ENCODE data around the gene B4GALT3. TPM values are rescaled to one million over a fixed set of nuclear protein-coding genes. Genes with fewer than 3 reads are reported as not detected.

The B4GALT3 gene
- total and polyA plus RNA-seq, 9 of the 15 experiments (the other 6 are each of a cell fraction or from before 2014, with no cell fraction given): 31.2 to 103 (median 46.1) TPM

DNA sequence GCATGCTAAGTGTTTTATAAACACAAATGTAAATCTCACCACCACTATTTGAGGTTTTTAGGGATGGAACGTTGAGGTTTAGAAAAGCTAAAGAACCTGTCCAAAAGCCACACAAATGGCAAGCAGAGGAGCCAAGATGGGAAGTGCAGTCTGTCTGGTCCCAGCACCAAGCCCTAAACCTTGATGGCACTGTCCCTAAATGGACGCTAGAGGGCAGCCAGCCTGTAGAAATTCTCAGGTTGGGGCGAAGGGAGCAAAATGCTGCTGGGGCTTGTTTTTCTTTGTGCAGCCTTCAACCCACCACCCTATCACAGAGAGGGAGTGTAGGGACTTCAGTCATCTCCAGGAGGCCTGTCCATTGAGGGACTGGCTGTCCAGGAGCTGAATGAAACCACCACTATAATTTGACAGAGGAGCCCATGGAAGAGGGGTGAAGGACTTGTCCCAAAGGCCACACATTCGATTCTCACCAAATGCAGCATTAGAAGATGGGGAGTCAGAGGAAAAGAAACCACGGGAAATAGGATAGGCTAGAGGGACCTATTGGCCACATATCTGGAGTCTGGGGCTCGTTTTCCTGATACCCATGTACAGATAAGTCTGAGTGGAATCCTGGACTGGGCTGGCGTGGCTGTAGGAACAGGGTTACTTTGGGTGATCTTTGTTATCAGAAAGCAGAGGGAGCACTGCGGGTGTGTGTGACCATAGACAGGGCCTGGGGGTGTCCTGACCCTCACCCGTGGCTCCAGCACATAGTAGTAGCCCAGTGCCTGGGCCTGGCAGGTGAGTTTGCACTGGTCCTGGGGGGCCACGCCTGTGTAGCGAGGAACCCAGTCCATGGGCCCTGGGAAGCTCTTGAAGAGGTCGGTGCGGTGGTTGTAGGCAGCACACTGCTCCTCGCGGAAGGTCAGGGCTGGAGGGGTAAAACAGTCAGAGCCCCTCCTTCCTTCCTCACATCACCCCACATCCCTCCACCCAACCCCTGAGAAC lies 15.5 kb upstream of the B4GALT3 start (continued):
- TF ChIP-seq BRD9 (IDR thresholded peaks at IDR 0.05; ENCODE audit: low read depth, partially characterized antibody) (peak; percentile 38), XRCC5 (IDR thresholded peaks at IDR 0.05; ENCODE audit: low read depth, low read length) (peak; percentile 91), ZNF717 (CRISPR knock-in tag; IDR thresholded peaks at IDR 0.05) (no peak), HDGF (IDR thresholded peaks at IDR 0.05) (peak; percentile 3; the same call in 1 of the 2 replicates), AFF4 (CRISPR knock-in tag; IDR thresholded peaks at IDR 0.05) (no peak), DEAF1 (CRISPR knock-in tag; IDR thresholded peaks at IDR 0.05) (peak; percentile 40; the same call in 1 of the 2 replicates), STAG1 (CRISPR knock-in tag; IDR thresholded peaks at IDR 0.05; ENCODE audit: borderline replicate concordance) (peak; percentile 57; the same call in 1 of the 2 replicates), ZNF436 (CRISPR knock-in tag; IDR thresholded peaks at IDR 0.05) (no peak), TRIM25 (IDR thresholded peaks at IDR 0.05; ENCODE audit: borderline replicate concordance) (no peak), CHD1 (IDR thresholded peaks at IDR 0.05; ENCODE audit: low read length) (no peak), SRSF9 (IDR thresholded peaks at IDR 0.05; ENCODE audit: borderline replicate concordance, low read depth, low read length) (no peak), RB1 (IDR thresholded peaks at IDR 0.05; ENCODE audit: low read depth) (0 out of 2 replicates have a peak, but pooled peaks have one; percentile 36), SMC3 (conservative IDR thresholded peaks at IDR 0.05; ENCODE audit: insufficient read depth, low read depth, low read length) (peak; percentile 88), TBL1XR1 (IDR thresholded peaks at IDR 0.05; ENCODE audit: low read length in 2 of 2) (peak in 1 of 2 experiments; percentile 36; a peak in 1 of 4 replicates)

Data from K562 (cell line).